MM.1S (cell line): ENCODE results near the gene CRYZ.

Experiments used
- DNase-seq: peaks from one replicate; pipeline ENCODE4 v3.0.0-alpha.2; 2015
- H2AFZ ChIP-seq: fragments of 300-600 bp; sonication (generic); 2 replicates; pipeline ENCODE4 v1.6.0; 2016; ENCODE audit warnings: antibody characterized with exemption, low read length
- H3F3A ChIP-seq: fragments of 300-600 bp; sonication (generic); 2 replicates; pipeline ENCODE4 v1.6.1; 2016; ENCODE audit warnings: mild to moderate bottlenecking, antibody characterized with exemption, low read length, moderate library complexity, mixed read lengths; ENCODE audit not compliant: insufficient read depth
- H3K27ac ChIP-seq: fragments of 300-600 bp; sonication (generic); 2 replicates; pipeline ENCODE4 v1.5.1; 2016; ENCODE audit warnings: mild to moderate bottlenecking, low read length
- H3K27me3 ChIP-seq: fragments of 300-600 bp; sonication (generic); replicated peaks from 2 replicates; pipeline ENCODE4 v1.6.0; 2016; ENCODE audit warnings: low read length; ENCODE audit not compliant: insufficient read depth
- H3K36me3 ChIP-seq: fragments of 300-600 bp; sonication (generic); replicated peaks from 2 replicates; pipeline ENCODE4 v1.6.1; 2016; ENCODE audit warnings: mild to moderate bottlenecking, low read length, mixed read lengths; ENCODE audit not compliant: insufficient read depth
- H3K4me1 ChIP-seq: fragments of 300-600 bp; sonication (generic); 2 replicates; pipeline ENCODE4 v1.6.1; 2016; ENCODE audit warnings: low read length, mixed read lengths
- H3K4me2 ChIP-seq: fragments of 300-600 bp; sonication (generic); 2 replicates; pipeline ENCODE4 v1.6.0; 2016; ENCODE audit warnings: low read depth, low read length
- H3K4me3 ChIP-seq: fragments of 300-600 bp; sonication (generic); 2 replicates; pipeline ENCODE4 v1.5.1; 2016; ENCODE audit warnings: low read length, mixed read lengths
- H3K79me2 ChIP-seq: fragments of 300-600 bp; sonication (generic); 2 replicates; pipeline ENCODE4 v1.6.1; 2016; ENCODE audit warnings: mixed run types, low read length, mixed read lengths
- H3K9ac ChIP-seq: fragments of 300-600 bp; sonication (generic); 2 replicates; pipeline ENCODE4 v1.6.1; 2016; ENCODE audit warnings: low read length, mixed read lengths
- H3K9me2 ChIP-seq: fragments of 300-600 bp; sonication (generic); replicated peaks from 2 replicates; pipeline ENCODE4 v1.6.1; 2016; ENCODE audit warnings: mild to moderate bottlenecking, low read length, mixed read lengths; ENCODE audit not compliant: insufficient read depth
- H3K9me3 ChIP-seq: fragments of 300-600 bp; sonication (generic); replicated peaks from 2 replicates; pipeline ENCODE4 v1.6.1; 2016; ENCODE audit warnings: mild to moderate bottlenecking, low read length, mixed read lengths; ENCODE audit not compliant: insufficient read depth
- H4K20me1 ChIP-seq: fragments of 300-600 bp; sonication (generic); 2 replicates; pipeline ENCODE4 v1.6.1; 2016; ENCODE audit warnings: mild to moderate bottlenecking, low read length, moderate library complexity, mixed read lengths; ENCODE audit not compliant: insufficient read depth
- EZH2 ChIP-seq: fragments of 300-600 bp; sonication (generic); optimal IDR thresholded peaks from 2 replicates; pipeline ENCODE3; 2017; ENCODE audit warnings: low read depth, mild to moderate bottlenecking, antibody characterized with exemption, low read length, mixed read lengths
- EZH2phosphoT487 ChIP-seq: fragments of 300-600 bp; sonication (generic); IDR thresholded peaks from 2 replicates; pipeline ENCODE4 v1.6.1; 2018; ENCODE audit warnings: antibody characterized with exemption, low read length
- TF ChIP-seq, protein P1 (sequence below): fragments of 300-600 bp; sonication (generic); IDR thresholded peaks from 2 replicates; pipeline ENCODE4 v1.5.1; 2016; ENCODE audit warnings: antibody characterized with exemption, low read length, mixed read lengths

The CRYZ gene

DNA sequence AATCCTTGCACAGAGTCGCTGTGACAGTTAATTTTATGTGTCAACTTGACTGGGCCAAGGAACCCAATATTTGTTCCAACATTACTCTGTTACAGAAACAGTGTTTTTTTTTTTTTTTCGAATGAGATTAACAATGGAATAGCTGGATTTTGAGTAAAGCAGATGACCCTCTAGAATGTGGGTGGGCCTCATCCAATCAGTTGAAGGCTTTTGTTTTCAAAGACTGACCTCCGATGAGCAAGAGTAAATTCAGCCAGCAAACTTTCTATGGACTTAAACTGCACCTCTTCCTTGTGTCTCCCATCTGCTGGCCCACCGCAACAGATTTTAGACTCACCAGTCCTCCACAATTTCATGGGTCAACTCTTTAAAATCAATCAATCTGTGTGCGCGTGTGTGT is 17.0 kb downstream of the CRYZ start:
- H3K27ac ChIP-seq, result no peak overlapping the region
- H3K9me2 ChIP-seq, result no peaks in the 10 kb centered on the region
- H3K9me3 ChIP-seq, result no peaks in the 10 kb centered on the region
- no peaks in the 10 kb centered on the region for H3F3A ChIP-seq
- no peak for TF ChIP-seq EZH2phosphoT487
- no peak for TF ChIP-seq EZH2
- TF ChIP-seq, protein P1, sequence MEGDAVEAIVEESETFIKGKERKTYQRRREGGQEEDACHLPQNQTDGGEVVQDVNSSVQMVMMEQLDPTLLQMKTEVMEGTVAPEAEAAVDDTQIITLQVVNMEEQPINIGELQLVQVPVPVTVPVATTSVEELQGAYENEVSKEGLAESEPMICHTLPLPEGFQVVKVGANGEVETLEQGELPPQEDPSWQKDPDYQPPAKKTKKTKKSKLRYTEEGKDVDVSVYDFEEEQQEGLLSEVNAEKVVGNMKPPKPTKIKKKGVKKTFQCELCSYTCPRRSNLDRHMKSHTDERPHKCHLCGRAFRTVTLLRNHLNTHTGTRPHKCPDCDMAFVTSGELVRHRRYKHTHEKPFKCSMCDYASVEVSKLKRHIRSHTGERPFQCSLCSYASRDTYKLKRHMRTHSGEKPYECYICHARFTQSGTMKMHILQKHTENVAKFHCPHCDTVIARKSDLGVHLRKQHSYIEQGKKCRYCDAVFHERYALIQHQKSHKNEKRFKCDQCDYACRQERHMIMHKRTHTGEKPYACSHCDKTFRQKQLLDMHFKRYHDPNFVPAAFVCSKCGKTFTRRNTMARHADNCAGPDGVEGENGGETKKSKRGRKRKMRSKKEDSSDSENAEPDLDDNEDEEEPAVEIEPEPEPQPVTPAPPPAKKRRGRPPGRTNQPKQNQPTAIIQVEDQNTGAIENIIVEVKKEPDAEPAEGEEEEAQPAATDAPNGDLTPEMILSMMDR, result no peak
- no peaks in the 10 kb centered on the region for H3K27me3 ChIP-seq
- DNase-seq, result no peak
- no peaks in the 10 kb centered on the region for H4K20me1 ChIP-seq
- no peaks in the 10 kb centered on the region for H3K79me2 ChIP-seq
- no peak overlapping the region for H3K4me3 ChIP-seq
- no peaks in the 10 kb centered on the region for H3K36me3 ChIP-seq
- H2AFZ ChIP-seq, result no peak overlapping the region
- H3K9ac ChIP-seq, result no peak overlapping the region
- no peaks in the 10 kb centered on the region for H3K4me1 ChIP-seq
- H3K4me2 ChIP-seq, result no peak overlapping the region

DNA sequence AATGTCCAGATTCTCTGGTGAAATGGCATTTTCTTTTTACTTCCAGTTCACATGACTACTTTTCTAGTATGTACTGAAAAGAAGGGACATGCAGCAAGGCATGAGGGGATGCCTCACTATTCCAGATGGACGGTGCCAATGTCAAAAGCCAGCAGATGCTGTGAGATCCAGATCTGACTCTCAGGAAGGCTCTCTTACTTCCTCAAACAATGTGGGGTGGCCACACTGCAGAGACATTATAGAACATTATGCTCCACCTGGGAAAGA is 17.7 kb downstream of the CRYZ start:
- Histone ChIP-seq H3K9ac (no peak overlapping the region), H3K9me2 (no peaks in the 10 kb centered on the region), H3K27me3 (no peaks in the 10 kb centered on the region), H3K4me1 (no peaks in the 10 kb centered on the region), H3K9me3 (no peaks in the 10 kb centered on the region), H2AFZ (no peak overlapping the region), H3K27ac (no peak overlapping the region), H3K4me3 (no peak overlapping the region), H3F3A (no peaks in the 10 kb centered on the region), H3K36me3 (no peaks in the 10 kb centered on the region), H4K20me1 (no peaks in the 10 kb centered on the region), H3K79me2 (no peaks in the 10 kb centered on the region), H3K4me2 (no peak overlapping the region)
- no peak for DNase-seq
- no peak for TF ChIP-seq EZH2
- TF ChIP-seq, protein P1, result no peak
- TF ChIP-seq EZH2phosphoT487, result no peak

GRCh38 chr1:74714429-74715235 is 18.2 kb downstream of the CRYZ start:
- Histone ChIP-seq H3K4me1 (no peaks in the 10 kb centered on the region), H3F3A (no peaks in the 10 kb centered on the region), H3K27me3 (no peaks in the 10 kb centered on the region), H3K27ac (no peak overlapping the region), H3K9me2 (no peaks in the 10 kb centered on the region), H3K4me2 (no peak overlapping the region), H2AFZ (no peak overlapping the region), H3K79me2 (no peaks in the 10 kb centered on the region), H3K36me3 (no peaks in the 10 kb centered on the region), H4K20me1 (no peaks in the 10 kb centered on the region), H3K9ac (no peak overlapping the region), H3K4me3 (no peak overlapping the region), H3K9me3 (no peaks in the 10 kb centered on the region)
- no peak for TF ChIP-seq EZH2phosphoT487
- TF ChIP-seq, protein P1, result no peak
- TF ChIP-seq EZH2, result no peak
- DNase-seq, result no peak
